Measurements from ENCODE around the gene UNK.

Gene UNK

GRCh38 chr17:75771334-75772281 lies 13.0 kb upstream of the UNK start:
- no peak for DNase-seq (ENCODE audit: extremely low read depth, low read depth)
- TF ChIP-seq, protein P1, sequence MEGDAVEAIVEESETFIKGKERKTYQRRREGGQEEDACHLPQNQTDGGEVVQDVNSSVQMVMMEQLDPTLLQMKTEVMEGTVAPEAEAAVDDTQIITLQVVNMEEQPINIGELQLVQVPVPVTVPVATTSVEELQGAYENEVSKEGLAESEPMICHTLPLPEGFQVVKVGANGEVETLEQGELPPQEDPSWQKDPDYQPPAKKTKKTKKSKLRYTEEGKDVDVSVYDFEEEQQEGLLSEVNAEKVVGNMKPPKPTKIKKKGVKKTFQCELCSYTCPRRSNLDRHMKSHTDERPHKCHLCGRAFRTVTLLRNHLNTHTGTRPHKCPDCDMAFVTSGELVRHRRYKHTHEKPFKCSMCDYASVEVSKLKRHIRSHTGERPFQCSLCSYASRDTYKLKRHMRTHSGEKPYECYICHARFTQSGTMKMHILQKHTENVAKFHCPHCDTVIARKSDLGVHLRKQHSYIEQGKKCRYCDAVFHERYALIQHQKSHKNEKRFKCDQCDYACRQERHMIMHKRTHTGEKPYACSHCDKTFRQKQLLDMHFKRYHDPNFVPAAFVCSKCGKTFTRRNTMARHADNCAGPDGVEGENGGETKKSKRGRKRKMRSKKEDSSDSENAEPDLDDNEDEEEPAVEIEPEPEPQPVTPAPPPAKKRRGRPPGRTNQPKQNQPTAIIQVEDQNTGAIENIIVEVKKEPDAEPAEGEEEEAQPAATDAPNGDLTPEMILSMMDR (IDR thresholded peaks at IDR 0.05; ENCODE audit: low read depth, low read length): peak; percentile 3; the same call in 1 of the 2 replicates

- TF ChIP-seq, protein P1 (IDR thresholded peaks at IDR 0.05; ENCODE audit: low read depth, low read length): no peak
- no peak for DNase-seq (ENCODE audit: extremely low read depth, low read depth)
Observed at GRCh38 chr17:75773121-75773807, 11.3 kb upstream of the UNK start.

DNA sequence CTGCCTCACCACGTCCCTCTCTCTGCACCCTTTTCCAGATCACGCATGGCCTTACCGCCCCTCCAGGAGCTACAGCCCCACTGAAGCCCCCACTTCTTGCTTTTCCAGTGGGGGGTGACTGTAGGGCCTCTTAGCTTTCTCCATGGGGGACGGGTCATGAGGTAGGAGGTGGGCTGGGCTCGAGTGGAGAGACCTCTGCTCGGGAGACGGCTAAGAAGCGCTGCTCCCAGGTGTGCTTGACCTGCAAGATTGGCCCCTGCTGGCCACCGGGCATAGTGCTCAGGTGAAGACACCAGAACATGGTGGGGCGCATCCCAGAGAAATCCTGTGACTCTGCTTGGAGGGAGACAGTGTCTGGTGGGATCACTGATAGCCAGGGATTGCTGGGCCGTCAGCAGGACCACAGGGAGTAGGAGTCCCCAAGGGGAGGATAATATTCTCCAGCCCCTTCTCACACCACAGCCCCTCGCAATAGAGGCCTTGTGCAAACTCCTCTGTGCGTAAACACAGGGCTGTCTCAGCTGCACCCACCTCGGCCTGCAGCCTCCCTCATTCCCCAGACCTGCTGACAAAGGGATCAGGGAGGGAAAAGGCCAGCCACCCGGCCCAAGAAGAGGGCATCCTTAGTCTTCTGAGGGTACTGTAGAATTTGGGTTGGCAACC lies 10.7 kb upstream of the UNK start:
- no peak for DNase-seq (ENCODE audit: extremely low read depth, low read depth)

GRCh38 chr17:75774471-75774990 lies 10.1 kb upstream of the UNK start:
- no peak for DNase-seq (ENCODE audit: extremely low read depth, low read depth)
- TF ChIP-seq, protein P1 (IDR thresholded peaks at IDR 0.05; ENCODE audit: low read depth, low read length): no peak

More for the DNA sequence above, 10.7 kb upstream of the UNK start:
- TF ChIP-seq, protein P1 (IDR thresholded peaks at IDR 0.05; ENCODE audit: low read depth, low read length): no peak; the same call in 1 of the 2 replicates

DNA sequence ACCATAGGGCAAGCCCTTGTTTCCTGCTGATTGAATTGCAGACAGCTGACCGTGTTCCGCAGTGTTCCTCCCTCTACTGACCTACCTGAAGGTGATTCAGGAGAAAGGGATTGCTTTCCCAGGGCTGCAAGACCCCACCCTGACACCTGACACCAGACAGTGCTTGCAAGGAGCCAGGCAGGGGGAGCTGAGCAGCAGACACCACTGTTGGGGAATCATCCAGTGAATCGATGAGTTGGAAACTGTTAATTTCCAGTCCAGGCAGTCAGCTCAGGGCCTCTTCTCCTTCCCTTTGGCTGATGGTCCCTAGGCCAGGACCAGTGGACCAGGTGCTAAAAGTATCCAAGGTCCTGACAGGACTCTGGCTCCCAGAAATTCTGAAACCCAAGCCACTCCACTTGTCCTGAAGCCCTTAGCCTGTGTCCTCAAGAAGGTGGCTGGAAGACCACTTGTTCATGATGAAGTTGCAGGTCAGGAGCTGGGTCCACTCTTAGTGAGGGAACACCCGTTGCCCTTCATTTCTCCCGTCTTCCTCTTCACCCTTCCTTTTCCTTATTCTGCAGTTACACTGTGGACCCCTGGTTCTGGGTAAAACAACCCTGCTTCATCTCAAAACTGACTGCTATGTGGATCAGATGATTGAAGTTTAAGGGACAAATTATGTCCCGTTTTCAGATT lies 9.5 kb upstream of the UNK start:
- DNase-seq (ENCODE audit: extremely low read depth, low read depth): no peak
- TF ChIP-seq, protein P1 (IDR thresholded peaks at IDR 0.05; ENCODE audit: low read depth, low read length): no peak

- TF ChIP-seq, protein P1 (IDR thresholded peaks at IDR 0.05; ENCODE audit: low read depth, low read length): no peak
Observed at GRCh38 chr17:75776386-75777295, 8.0 kb upstream of the UNK start.

More at GRCh38 chr17:75776386-75777295, 8.0 kb upstream of the UNK start:
- DNase-seq (ENCODE audit: extremely low read depth, low read depth): no peak

All from AG09319 (cell line).